GDM1 (cell line): Measurements from ENCODE around the gene PRDM7.
"Not testable (repeated sequence)": the region's sequence is repeated elsewhere in the genome, so short reads cannot be mapped to it uniquely, and the experiment has no call there.

Source experiments
- DNase-seq: peaks from one replicate; lab custom pipeline; 2025; lab: John Stamatoyannopoulos, UW

Gene PRDM7

GRCh38 chr16:90077240-90077756 is at the start of gene PRDM7:
Gene PRDM7, minus strand, starts transcription at chr16:90077331. Its CDS starts 1,421 bp downstream, at chr16:90075910.
- peak; percentile 93 for DNase-seq

DNA sequence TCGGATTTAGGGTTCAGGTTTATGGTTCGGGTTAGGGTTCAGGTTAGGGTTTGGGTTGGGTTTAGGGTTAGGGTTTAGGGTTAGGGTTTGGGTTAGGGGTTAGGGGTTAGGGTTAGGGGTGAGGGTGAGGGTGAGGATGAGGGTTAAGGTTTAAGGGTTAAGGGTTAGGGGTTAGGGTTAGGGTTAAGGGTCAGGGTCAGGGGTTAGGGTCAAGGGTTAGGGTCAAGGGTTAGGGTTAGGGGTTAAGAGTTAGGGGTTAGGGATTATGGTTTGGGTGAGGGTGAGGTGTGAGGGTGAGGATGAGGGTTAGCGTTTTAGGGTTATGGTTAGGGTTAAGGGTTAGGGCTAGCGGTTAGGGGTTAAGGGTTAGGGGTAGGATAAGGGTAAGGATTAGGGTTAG is 44.7 kb upstream of the PRDM7 start:
- DNase-seq = not testable (repeated sequence)

DNA sequence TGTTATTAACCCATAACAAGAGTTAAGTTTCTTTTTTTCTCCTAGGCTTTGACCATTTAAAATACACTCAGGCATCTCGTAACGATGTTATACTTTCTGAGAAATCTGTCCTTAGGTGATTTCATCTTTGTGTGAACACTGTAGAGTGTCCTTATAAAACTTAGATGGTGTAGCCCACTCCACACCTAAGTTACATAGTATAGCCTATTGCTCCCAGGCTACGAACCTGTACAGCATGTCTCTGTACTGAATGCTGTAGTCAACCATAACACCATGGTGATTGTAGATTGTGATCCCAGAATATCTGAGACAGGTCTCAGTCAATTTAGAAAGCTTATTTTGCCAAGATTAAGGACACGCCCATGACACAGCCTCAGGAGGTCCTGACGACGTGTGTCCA is 30.5 kb upstream of the PRDM7 start:
- not testable (repeated sequence) for DNase-seq

- DNase-seq = not testable (repeated sequence)
Observed at GRCh38 chr16:90107060-90107459, 29.9 kb upstream of the PRDM7 start.

GRCh38 chr16:90106271-90106670 is 29.1 kb upstream of the PRDM7 start:
- DNase-seq = not testable (repeated sequence)

GRCh38 chr16:90104725-90105124 is 27.6 kb upstream of the PRDM7 start:
- not testable (repeated sequence) for DNase-seq

DNA sequence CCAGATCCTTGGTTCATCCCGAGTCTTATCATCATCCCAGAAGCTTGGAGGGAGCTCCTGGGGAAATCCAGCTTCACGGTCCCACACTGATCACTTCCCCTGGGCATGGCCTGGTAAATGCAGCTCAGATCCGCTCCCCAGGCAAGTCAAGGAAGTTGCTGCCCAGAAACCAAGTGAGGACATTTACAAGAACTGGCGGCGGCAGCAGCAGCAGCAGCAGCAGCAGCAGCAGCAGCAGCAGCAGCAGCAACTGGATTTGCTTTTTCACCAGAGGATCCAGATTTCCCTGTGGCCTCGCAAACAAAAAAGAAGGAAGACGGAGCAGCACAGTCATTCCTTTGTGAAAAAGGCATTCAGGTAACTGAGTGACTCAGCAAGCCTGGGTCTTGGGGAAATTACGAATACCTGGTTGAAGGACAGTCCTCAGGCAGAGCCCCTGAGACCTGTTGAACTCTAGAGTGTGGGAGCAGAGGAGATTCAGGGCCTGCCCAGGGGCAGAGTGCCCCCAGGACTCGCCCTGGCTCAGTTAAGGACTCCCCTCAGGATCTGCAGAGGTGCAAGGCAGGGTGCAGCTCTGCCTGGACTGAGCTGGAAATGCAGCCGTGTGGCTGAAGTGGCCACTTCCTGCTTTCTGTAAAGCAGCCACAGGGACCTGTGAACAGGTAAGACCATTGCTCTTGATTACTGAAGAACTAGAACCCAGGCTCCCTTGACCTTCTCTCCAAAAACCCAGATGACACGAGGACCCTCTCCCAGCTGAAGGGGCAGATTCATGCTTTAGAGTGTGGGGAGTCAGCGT is 25.2 kb upstream of the PRDM7 start:
- DNase-seq = not testable (repeated sequence)

- not testable (repeated sequence) for DNase-seq
Observed at GRCh38 chr16:90101332-90101731, 24.2 kb upstream of the PRDM7 start.

DNA sequence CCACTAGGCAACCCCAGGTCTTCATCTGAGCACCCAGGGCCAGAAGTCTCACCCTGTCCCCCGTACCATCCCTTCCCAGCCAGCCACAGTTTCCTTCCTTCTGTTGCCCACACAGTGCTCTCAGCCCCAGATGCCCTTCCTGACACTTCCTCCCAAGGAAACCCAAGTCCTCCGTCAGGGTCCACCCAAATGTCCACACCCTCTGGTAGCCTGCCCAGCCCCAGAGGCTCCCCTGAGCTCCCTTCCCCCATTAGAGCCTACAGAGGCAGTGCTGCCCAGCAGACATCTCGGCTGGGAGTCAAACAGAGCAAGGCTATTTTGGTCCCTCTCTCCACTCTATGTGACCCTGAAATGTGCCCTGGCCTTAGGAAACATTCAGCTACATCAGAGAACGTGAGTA is 23.7 kb upstream of the PRDM7 start:
- DNase-seq = not testable (repeated sequence)

DNA sequence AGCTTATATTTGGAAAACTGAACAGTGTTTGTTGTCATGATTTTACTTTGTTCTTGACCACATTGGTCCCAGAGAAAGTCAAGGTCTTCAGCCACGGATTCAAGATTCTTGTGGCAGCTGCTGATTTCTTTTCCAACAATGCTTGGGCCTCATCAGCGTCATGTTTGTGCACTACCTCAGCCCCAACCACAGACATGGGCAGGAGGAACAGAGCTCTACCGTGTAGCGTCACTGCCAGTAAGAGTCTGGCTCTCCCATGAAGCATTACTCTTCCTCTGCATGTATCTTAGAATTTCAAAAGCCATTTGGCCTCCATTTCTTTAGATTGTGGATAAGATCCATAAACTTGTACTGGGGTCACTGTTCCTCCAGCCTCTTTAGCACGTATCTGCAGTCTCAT is 23.1 kb upstream of the PRDM7 start:
- not testable (repeated sequence) for DNase-seq

GRCh38 chr16:90098936-90099335 is 21.8 kb upstream of the PRDM7 start:
- not testable (repeated sequence) for DNase-seq

DNA sequence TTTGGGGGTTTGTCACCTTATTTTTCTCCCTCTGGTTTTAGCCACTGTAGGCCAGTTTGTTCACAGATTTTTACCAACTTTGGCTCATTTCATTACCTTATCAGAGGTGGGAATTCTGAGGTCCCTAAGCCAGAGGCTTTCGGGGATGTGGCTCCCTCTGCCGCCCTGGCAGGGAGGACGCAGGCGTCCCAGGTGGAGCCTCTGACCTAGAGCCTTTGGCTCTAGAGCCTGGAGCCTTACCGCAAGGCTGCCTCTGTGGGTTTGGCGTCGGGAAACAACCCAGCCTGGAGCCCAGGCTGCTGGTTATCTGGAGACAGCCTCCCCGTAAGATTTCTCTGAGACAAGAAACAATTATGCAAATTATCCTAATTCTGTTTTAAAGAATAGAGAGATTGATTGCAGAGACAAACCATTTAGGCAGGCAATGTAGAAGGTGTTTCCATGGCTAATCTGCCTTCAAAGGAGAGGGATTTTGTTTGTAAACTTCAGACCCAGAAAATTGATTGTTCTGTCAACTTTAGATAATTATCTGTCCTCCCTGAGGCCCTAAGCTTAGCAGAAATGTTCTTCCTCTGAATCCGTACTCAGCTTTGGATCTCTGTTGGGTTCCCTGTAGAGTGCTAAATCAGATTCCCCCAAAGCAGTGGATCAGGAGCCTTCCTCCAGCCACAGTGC is 20.0 kb upstream of the PRDM7 start:
- not testable (repeated sequence) for DNase-seq

DNA sequence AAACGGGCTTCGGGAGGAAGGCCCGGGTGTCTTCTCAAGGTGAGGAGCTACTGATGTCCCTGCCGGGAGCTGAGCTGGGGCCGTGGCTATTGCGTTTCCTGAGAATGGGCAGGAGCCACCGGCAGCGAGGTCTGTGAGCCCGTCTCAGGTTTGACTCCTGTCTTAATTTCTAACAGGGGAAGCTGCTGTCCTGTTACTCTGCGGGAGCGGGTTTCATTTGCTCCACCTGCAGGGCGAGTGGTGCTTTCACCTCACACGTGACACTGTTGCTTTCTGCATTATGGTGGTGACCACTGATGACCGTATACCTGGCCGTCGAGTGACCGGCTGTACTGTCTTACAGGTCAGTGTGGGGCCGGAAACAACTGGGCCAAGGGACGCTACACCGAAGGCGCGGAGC is 17.7 kb upstream of the PRDM7 start:
- not testable (repeated sequence) for DNase-seq

DNA sequence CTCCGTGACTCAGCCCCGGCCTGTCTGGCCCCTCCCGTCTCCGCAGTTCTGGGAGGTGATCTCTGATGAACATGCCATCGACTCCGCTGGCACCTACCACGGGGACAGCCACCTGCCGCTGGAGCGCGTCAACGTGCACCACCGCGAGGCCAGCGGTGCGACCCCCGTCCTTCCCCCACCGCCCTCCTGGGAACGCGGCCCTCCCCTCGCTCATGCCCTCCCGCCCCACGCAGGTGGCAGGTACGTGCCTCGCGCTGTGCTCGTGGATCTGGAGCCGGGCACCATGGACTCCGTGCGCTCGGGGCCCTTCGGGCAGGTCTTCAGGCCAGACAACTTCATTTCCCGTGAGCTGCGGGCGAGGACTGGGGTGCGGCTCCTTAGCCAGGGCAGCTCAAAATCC is 17.2 kb upstream of the PRDM7 start:
- not testable (repeated sequence) for DNase-seq

GRCh38 chr16:90093799-90094198 is 16.7 kb upstream of the PRDM7 start:
- not testable (repeated sequence) for DNase-seq

DNA sequence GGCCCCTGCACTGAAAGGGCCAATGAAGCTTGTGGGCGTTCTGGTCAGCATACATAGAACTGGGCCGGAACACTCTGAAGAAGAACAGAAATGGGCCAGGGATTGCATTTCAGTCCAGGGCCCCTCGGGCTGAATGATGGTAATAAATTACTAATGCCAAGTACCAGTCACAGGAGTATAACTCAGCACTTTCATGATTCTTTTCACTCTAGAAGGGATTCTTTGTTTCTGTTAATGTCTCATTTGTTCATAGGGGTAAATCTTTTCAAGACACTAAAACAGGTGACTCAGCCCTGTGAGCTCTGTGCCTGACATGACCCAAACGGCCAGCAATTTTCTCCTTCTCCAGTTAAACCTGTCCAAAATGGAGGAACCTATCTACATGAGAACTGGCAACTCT is 15.7 kb upstream of the PRDM7 start:
- not testable (repeated sequence) for DNase-seq

DNA sequence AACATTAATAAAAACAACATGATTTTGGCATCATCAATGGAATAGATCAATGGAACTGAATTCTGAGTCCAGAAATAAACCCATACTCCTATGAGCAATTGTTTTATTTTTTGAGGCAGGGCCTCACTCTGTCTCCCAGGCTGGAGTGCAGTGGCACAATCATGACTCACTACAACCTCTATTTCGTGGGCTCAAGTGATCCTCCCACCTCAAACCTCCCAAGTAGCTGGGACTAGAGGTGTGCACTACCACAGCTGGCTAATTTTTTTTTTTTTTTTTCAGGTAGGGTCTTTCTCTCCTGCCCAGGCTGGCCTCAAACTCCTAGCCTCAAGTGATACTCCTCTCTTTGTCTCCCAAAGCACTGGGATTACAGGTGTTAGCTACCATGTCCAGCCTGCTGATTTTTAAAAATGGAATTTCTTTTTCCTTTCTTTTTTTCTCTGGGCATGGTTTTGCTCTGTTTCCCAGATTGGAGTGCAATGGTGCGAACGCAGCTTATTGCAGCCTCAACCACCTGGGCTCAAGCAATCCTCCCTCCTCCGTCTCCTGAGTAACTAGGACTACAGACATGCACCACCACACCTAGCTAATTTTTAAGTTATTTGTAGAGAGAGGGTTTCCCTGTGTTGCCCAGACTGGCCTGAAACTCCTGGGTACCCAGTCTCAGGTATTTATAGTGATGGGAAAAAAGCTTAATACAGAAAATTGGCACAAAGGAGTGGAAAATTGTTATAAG is 7.3 kb upstream of the PRDM7 start:
- no peak for DNase-seq

GRCh38 chr16:90083139-90083538 is 6.0 kb upstream of the PRDM7 start:
- DNase-seq = no peak

- no peak for DNase-seq
Observed at GRCh38 chr16:90081606-90081970, 4.5 kb upstream of the PRDM7 start.

DNA sequence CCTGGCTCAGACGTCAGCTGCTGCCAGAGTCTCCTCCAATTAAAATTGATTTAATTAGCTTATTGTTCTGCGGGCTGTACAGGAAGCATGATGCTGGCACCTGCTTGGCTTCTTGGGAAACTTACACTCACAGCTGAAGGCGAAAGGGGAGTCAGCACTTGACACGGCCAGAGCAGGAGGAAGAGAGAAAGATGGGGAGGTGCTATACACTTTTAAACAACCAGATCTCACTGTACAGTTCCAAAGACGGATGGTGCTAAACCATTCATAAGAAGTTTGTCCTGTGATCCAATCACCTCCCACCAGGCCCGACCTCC is 1.4 kb upstream of the PRDM7 start:
- DNase-seq = no peak

- peak; percentile 45 for DNase-seq
Observed at GRCh38 chr16:90077757-90078578, 837 bp upstream of the PRDM7 start.
